ENCODE measurements around the gene GPBAR1.

- TF ChIP-seq JUNB (IDR thresholded peaks at IDR 0.05; ENCODE audit: unreplicated experiment): no peak
- TF ChIP-seq CTCF (conservative IDR thresholded peaks at IDR 0.05; ENCODE audit: low read depth in 2 of 2): no peak
- no peak for TF ChIP-seq EZH2phosphoT487 (IDR thresholded peaks at IDR 0.05; ENCODE audit: unreplicated experiment)
- no peak for TF ChIP-seq REST (IDR thresholded peaks at IDR 0.05; ENCODE audit: unreplicated experiment)
Measured at GRCh38 chr2:218269900-218270720, 9.3 kb downstream of the GPBAR1 start, which contains the start of the genes AAMP and PNKD.
